HepG2 (cell line): ENCODE measurements around the gene PPDPF. TPM values are rescaled to one million over a fixed set of nuclear protein-coding genes. Genes with fewer than 3 reads are reported as not detected.

Experiments used
- CENPX ChIP-seq: sonication (generic); formaldehyde crosslinking; IDR thresholded peaks from 2 replicates; pipeline ENCODE4 v1.9.0; 2021; ENCODE audit warnings: mild to moderate bottlenecking, missing genetic modification reagents, moderate library complexity
- EP300 ChIP-seq, 3 experiments: sonication (generic) in 1 of 3; formaldehyde crosslinking in 1 of 3; IDR thresholded peaks; 2 replicates each; pipeline versions ENCODE4 v1.5.1 to v1.6.1; 2011 to 2020; ENCODE audit warnings: low read depth in 2 of 3, low read length in 2 of 3, borderline replicate concordance in 1 of 3, improper control_type of control experiment in 1 of 3, mild to moderate bottlenecking in 1 of 3, missing genetic modification reagents in 1 of 3, moderate library complexity in 1 of 3
- HNRNPUL1 ChIP-seq: fragments of 200-400 bp; formaldehyde crosslinking; IDR thresholded peaks from 2 replicates; pipeline ENCODE4 v1.6.1; 2017; ENCODE audit warnings: low read depth, mild to moderate bottlenecking, low read length, moderate library complexity
- MAZ ChIP-seq, 2 experiments: sonication (generic) in 1 of 2; formaldehyde crosslinking in 1 of 2; IDR thresholded peaks; 2 replicates each; pipeline versions ENCODE4 v1.5.0 to v1.6.1; 2012 to 2020; ENCODE audit warnings: low read depth in 2 of 2, mild to moderate bottlenecking in 2 of 2, borderline replicate concordance in 1 of 2, improper control_type of control experiment in 1 of 2, low read length in 1 of 2, missing genetic modification reagents in 1 of 2, moderate library complexity in 1 of 2
- NCOR1 ChIP-seq: fragments of 200-600 bp; sonication (generic); IDR thresholded peaks from 2 replicates; pipeline ENCODE4 v1.7.0; 2017; ENCODE audit warnings: antibody characterized with exemption, low read length, borderline replicate concordance
- PAWR ChIP-seq: sonication (generic); formaldehyde crosslinking; IDR thresholded peaks from 2 replicates; pipeline ENCODE4 v1.4.0; 2020; ENCODE audit warnings: missing genetic modification reagents, mild to moderate bottlenecking, borderline replicate concordance
- PCBP2 ChIP-seq: fragments of 200-400 bp; formaldehyde crosslinking; optimal IDR thresholded peaks from 2 replicates; pipeline ENCODE3; 2018; ENCODE audit warnings: low read length, low read depth; ENCODE audit not compliant: poor library complexity, severe bottlenecking
- RFXANK ChIP-seq: IDR thresholded peaks from 2 replicates; pipeline ENCODE4 v1.6.1; 2016
- SMAD3 ChIP-seq: sonication (generic); formaldehyde crosslinking; IDR thresholded peaks from 2 replicates; pipeline ENCODE4 v1.4.0; 2020; ENCODE audit warnings: missing genetic modification reagents
- SP1 ChIP-seq, 2 experiments: fragments of 450-650 bp in 1 of 2; sonication (generic) in 1 of 2; formaldehyde crosslinking in 1 of 2; IDR thresholded peaks; 2 replicates each; pipeline versions ENCODE4 v1.4.0 to v1.6.1; 2016 to 2020; ENCODE audit warnings: missing genetic modification reagents in 1 of 2
- ZBTB7B ChIP-seq: sonication (generic); formaldehyde crosslinking; IDR thresholded peaks from 2 replicates; pipeline ENCODE4 v1.4.0; 2020; ENCODE audit warnings: missing genetic modification reagents
- ZNF3 ChIP-seq: IDR thresholded peaks from 2 replicates; pipeline ENCODE4 v1.7.0; 2017; ENCODE audit warnings: inconsistent platforms
- ZNF34 ChIP-seq: sonication (generic); formaldehyde crosslinking; IDR thresholded peaks from 2 replicates; pipeline ENCODE4 v1.4.0; 2020; ENCODE audit warnings: mild to moderate bottlenecking, missing genetic modification reagents, borderline replicate concordance
- ZNF484 ChIP-seq: sonication (generic); formaldehyde crosslinking; IDR thresholded peaks from 2 replicates; pipeline ENCODE4 v1.5.1; 2020; ENCODE audit warnings: mild to moderate bottlenecking, low read depth, missing genetic modification reagents, borderline replicate concordance
- ZNF589 ChIP-seq: sonication (generic); formaldehyde crosslinking; conservative IDR thresholded peaks from 2 replicates; pipeline ENCODE4 v1.8.0; 2022; ENCODE audit warnings: mild to moderate bottlenecking, moderate library complexity, missing genetic modification reagents
- ZNF615 ChIP-seq: sonication (generic); formaldehyde crosslinking; IDR thresholded peaks from 2 replicates; pipeline ENCODE4 v1.5.0; 2020; ENCODE audit warnings: mild to moderate bottlenecking, missing genetic modification reagents, borderline replicate concordance
- ZNF883 ChIP-seq: sonication (generic); formaldehyde crosslinking; IDR thresholded peaks from 2 replicates; pipeline ENCODE4 v1.5.1; 2020; ENCODE audit warnings: mild to moderate bottlenecking, missing genetic modification reagents; ENCODE audit errors: not compliant biosample characterization
- polyA plus RNA-seq, 8 experiments: library from polyadenylated mRNA; depleted of rRNA in 3 of 8; stranded (reverse) in 7 of 8; unstranded in 1 of 8; fragments of >200 nt; fragmentation: Illumina TruSeq in 4 of 8; extraction: Trizol in 4 of 8; gene quantifications; 2 replicates each; pipeline versions ENCODE4 v1.2.1 to v1.2.3, GENCODE V29; 2011 to 2016; ENCODE audit warnings: low read depth in 4 of 8, missing spikeins in 1 of 8, mixed read lengths in 1 of 8; ENCODE audit not compliant: insufficient read depth in 1 of 8
- total RNA-seq, 5 experiments: library from RNA; depleted of rRNA; stranded (reverse); fragments of >200 nt; fragmentation: Illumina TruSeq; extraction: Trizol; gene quantifications; 2 replicates each; pipeline ENCODE4 v1.2.3, GENCODE V29; 2016; ENCODE audit warnings: low read depth in 1 of 5
- TF ChIP-seq, protein P1 (sequence below): IDR thresholded peaks from 2 replicates; pipeline ENCODE4 v1.6.1; 2016
- TF ChIP-seq, protein P2 (sequence below): sonication (generic); formaldehyde crosslinking; IDR thresholded peaks from 2 replicates; pipeline ENCODE4 v1.5.1; 2020; ENCODE audit warnings: missing genetic modification reagents, mild to moderate bottlenecking, borderline replicate concordance
- TF ChIP-seq, protein P3 (sequence below): sonication (generic); formaldehyde crosslinking; IDR thresholded peaks from 2 replicates; pipeline ENCODE4 v1.5.0; 2020; ENCODE audit warnings: missing genetic modification reagents
- TF ChIP-seq, protein P4 (sequence below): sonication (generic); formaldehyde crosslinking; IDR thresholded peaks from 2 replicates; pipeline ENCODE4 v1.8.1; 2023; ENCODE audit warnings: missing genetic modification reagents, mild to moderate bottlenecking, borderline replicate concordance
- TF ChIP-seq, protein P5 (sequence below): sonication (generic); formaldehyde crosslinking; IDR thresholded peaks from 2 replicates; pipeline ENCODE4 v1.4.0; 2020; ENCODE audit warnings: low read depth, mild to moderate bottlenecking, missing genetic modification reagents

The PPDPF gene
- total and polyA plus RNA-seq, 2 of the 13 experiments (the other 11 are each of a cell fraction or from before 2014, with no cell fraction given): 1.8 to 7.0 TPM

DNA sequence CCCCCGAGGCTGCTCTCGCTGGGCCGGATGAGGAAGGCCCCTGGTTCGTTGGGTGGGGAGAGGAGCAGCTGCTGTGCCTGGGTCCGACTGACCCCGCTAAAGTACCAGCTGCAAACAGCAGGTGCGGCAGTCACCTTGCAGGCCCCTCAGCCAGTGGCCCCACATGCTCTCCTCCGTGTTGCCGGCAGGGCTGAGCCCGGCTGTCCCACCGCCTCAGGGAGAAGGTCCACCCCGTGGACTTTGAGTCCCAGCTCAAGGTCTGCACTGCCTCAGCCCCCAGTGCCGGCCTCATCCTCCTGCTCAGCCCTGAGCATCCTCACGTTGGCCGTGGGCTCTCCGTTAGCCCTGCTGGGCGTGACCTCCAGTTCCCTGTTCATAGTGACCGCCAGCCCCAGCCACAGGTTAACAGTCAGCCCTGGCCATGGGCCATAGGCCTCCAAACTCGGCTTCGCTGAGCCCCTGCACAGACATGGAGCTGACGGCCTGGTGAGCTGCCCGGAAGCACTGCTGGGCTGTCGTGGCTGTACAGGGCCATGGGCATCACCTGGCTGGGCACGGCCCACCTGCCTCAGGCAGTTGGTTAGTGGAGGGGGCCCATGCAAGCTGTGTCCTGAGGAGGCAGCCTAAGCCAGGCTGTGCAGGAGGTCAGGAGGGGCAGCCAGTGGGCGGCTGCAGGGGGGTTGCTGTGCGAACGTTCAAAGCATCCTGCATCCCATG lies 23.8 kb downstream of the PPDPF start (continued):
- TF ChIP-seq, protein P1, sequence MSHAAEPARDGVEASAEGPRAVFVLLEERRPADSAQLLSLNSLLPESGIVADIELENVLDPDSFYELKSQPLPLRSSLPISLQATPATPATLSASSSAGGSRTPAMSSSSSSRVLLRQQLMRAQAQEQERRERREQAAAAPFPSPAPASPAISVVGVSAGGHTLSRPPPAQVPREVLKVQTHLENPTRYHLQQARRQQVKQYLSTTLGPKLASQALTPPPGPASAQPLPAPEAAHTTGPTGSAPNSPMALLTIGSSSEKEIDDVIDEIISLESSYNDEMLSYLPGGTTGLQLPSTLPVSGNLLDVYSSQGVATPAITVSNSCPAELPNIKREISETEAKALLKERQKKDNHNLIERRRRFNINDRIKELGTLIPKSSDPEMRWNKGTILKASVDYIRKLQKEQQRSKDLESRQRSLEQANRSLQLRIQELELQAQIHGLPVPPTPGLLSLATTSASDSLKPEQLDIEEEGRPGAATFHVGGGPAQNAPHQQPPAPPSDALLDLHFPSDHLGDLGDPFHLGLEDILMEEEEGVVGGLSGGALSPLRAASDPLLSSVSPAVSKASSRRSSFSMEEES: peak; percentile 20; the same call in 1 of the 2 replicates
- TF ChIP-seq ZNF883 (CRISPR knock-in tag): no peak
- no peak for TF ChIP-seq EP300 (IDR thresholded peaks at IDR 0.05; ENCODE audit: low read depth in 2 of 2, low read length in 2 of 2)
- no peak for TF ChIP-seq EP300 (CRISPR knock-in tag; IDR thresholded peaks at IDR 0.05; ENCODE audit: borderline replicate concordance)
- 0 out of 2 replicates have a peak, but pooled peaks have one; percentile 47 for TF ChIP-seq MAZ (IDR thresholded peaks at IDR 0.05; ENCODE audit: borderline replicate concordance, low read depth, low read length)
- no peak for TF ChIP-seq MAZ (CRISPR knock-in tag; IDR thresholded peaks at IDR 0.05; ENCODE audit: low read depth)
- TF ChIP-seq NCOR1: peak; percentile 94
- no peak for TF ChIP-seq ZNF484 (CRISPR knock-in tag)
- TF ChIP-seq, protein P2, sequence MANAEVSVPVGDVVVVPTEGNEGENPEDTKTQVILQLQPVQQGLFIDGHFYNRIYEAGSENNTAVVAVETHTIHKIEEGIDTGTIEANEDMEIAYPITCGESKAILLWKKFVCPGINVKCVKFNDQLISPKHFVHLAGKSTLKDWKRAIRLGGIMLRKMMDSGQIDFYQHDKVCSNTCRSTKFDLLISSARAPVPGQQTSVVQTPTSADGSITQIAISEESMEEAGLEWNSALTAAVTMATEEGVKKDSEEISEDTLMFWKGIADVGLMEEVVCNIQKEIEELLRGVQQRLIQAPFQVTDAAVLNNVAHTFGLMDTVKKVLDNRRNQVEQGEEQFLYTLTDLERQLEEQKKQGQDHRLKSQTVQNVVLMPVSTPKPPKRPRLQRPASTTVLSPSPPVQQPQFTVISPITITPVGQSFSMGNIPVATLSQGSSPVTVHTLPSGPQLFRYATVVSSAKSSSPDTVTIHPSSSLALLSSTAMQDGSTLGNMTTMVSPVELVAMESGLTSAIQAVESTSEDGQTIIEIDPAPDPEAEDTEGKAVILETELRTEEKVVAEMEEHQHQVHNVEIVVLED (CRISPR knock-in tag): no peak
- TF ChIP-seq SMAD3 (CRISPR knock-in tag): no peak
- no peak for TF ChIP-seq HNRNPUL1
- no peak for TF ChIP-seq ZNF34
- no peak for TF ChIP-seq CENPX (CRISPR knock-in tag)
- TF ChIP-seq, protein P3, sequence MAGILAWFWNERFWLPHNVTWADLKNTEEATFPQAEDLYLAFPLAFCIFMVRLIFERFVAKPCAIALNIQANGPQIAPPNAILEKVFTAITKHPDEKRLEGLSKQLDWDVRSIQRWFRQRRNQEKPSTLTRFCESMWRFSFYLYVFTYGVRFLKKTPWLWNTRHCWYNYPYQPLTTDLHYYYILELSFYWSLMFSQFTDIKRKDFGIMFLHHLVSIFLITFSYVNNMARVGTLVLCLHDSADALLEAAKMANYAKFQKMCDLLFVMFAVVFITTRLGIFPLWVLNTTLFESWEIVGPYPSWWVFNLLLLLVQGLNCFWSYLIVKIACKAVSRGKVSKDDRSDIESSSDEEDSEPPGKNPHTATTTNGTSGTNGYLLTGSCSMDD (CRISPR knock-in tag): no peak
- no peak for TF ChIP-seq ZBTB7B (CRISPR knock-in tag)
- TF ChIP-seq, protein P4, sequence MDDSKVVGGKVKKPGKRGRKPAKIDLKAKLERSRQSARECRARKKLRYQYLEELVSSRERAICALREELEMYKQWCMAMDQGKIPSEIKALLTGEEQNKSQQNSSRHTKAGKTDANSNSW (CRISPR knock-in tag): no peak
- TF ChIP-seq RFXANK (CRISPR knock-in tag): no peak
- TF ChIP-seq PAWR: no peak
- TF ChIP-seq ZNF615 (CRISPR knock-in tag): no peak
- TF ChIP-seq ZNF3: no peak
- no peak for TF ChIP-seq PCBP2
- TF ChIP-seq, protein P5, sequence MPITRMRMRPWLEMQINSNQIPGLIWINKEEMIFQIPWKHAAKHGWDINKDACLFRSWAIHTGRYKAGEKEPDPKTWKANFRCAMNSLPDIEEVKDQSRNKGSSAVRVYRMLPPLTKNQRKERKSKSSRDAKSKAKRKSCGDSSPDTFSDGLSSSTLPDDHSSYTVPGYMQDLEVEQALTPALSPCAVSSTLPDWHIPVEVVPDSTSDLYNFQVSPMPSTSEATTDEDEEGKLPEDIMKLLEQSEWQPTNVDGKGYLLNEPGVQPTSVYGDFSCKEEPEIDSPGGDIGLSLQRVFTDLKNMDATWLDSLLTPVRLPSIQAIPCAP (CRISPR knock-in tag): no peak
- no peak for TF ChIP-seq ZNF589
- no peak for TF ChIP-seq SP1 (IDR thresholded peaks at IDR 0.05)
- TF ChIP-seq SP1 (CRISPR knock-in tag; IDR thresholded peaks at IDR 0.05): 0 out of 2 replicates have a peak, but pooled peaks have one; percentile 32
